HG02943 (cell line): ENCODE results near the gene DIPK1A.
"Not testable (repeated sequence)": the region's sequence is repeated elsewhere in the genome, so short reads cannot be mapped to it uniquely, and the experiment has no call there.

Experiments
- ATAC-seq: cut with Tn5 transposase; IDR thresholded peaks from one replicate; pipeline ENCODE4 v1.9.1; 2021; ENCODE audit warnings: mild to moderate bottlenecking, low read depth, moderate library complexity; ENCODE audit not compliant: unreplicated experiment

DIPK1A gene

GRCh38 chr1:92922356-92923035 lies 38.8 kb downstream of the DIPK1A start:
- no peak for ATAC-seq

- ATAC-seq: no peak
Measured at GRCh38 chr1:92921031-92922023, 39.9 kb downstream of the DIPK1A start.

GRCh38 chr1:92916899-92917298 lies 44.4 kb downstream of the DIPK1A start:
- ATAC-seq: no peak

- no peak for ATAC-seq
Measured at GRCh38 chr1:92915547-92915946, 45.7 kb downstream of the DIPK1A start.

GRCh38 chr1:92913093-92913819 lies 48.0 kb downstream of the DIPK1A start:
- no peak for ATAC-seq

- no peak for ATAC-seq
Measured at GRCh38 chr1:92910081-92910480, 51.2 kb downstream of the DIPK1A start.

- no peak for ATAC-seq
Measured at GRCh38 chr1:92909321-92909720, 51.9 kb downstream of the DIPK1A start.

GRCh38 chr1:92907949-92908684 lies 53.1 kb downstream of the DIPK1A start:
- no peak for ATAC-seq

- no peak for ATAC-seq
Measured at GRCh38 chr1:92903765-92904164, 57.5 kb downstream of the DIPK1A start.

- ATAC-seq: no peak
Measured at GRCh38 chr1:92902406-92902744, 58.9 kb downstream of the DIPK1A start.

- no peak for ATAC-seq
Measured at GRCh38 chr1:92901699-92902405, 59.4 kb downstream of the DIPK1A start.

GRCh38 chr1:92901126-92901525 lies 60.1 kb downstream of the DIPK1A start:
- ATAC-seq: no peak

- ATAC-seq: no peak
Measured at GRCh38 chr1:92900539-92900938, 60.7 kb downstream of the DIPK1A start.

- no peak for ATAC-seq
Measured at GRCh38 chr1:92899780-92900179, 61.5 kb downstream of the DIPK1A start.

GRCh38 chr1:92898053-92898452 lies 63.2 kb downstream of the DIPK1A start:
- ATAC-seq: not testable (repeated sequence)

- ATAC-seq: no peak
Measured at GRCh38 chr1:92887465-92887864, 73.8 kb downstream of the DIPK1A start.

- ATAC-seq: no peak
Measured at GRCh38 chr1:92886886-92887419, 74.3 kb downstream of the DIPK1A start.

- ATAC-seq: no peak
Measured at GRCh38 chr1:92884195-92884594, 77.1 kb downstream of the DIPK1A start.

- no peak for ATAC-seq
Measured at GRCh38 chr1:92883297-92883696, 78.0 kb downstream of the DIPK1A start.
